Prostate gland (tissue), 2 donors: Measurements from ENCODE around the gene FAM200C. TPM values are rescaled to one million over a fixed set of nuclear protein-coding genes. Genes with fewer than 3 reads are reported as not detected.
"Not testable (repeated sequence)": the region's sequence is repeated elsewhere in the genome, so short reads cannot be mapped to it uniquely, and the experiment has no call there.

Experiments used
- DNase-seq: peaks from one replicate; pipeline ENCODE4 v3.0.0-alpha.2; 2019; ENCODE audit warnings: low spot score
- H3K27ac ChIP-seq, 2 donors: fragments of 200-600 bp; sonication (generic); 2 replicates each; pipeline ENCODE4 v1.5.1; 2017 to 2019
- H3K27me3 ChIP-seq: fragments of 200-600 bp; sonication (generic); replicated peaks from 2 replicates; pipeline ENCODE4 v1.5.1; 2019; ENCODE audit not compliant: insufficient read depth
- H3K36me3 ChIP-seq, 2 donors: fragments of 200-600 bp; sonication (generic); 1 replicate in 1 of 2; 2 replicates in 1 of 2; pipeline versions ENCODE4 v1.5.1 to v1.8.1; 2017 to 2019
- H3K4me1 ChIP-seq: fragments of 200-600 bp; sonication (generic); replicated peaks from 2 replicates; pipeline ENCODE4 v1.5.1; 2019
- H3K4me3 ChIP-seq, 2 donors: fragments of 200-600 bp; sonication (generic); 2 replicates each; pipeline ENCODE4 v1.5.1; 2017 to 2019
- H3K9me3 ChIP-seq: fragments of 200-600 bp; sonication (generic); 2 replicates; pipeline ENCODE4 v1.5.1; 2017
- CTCF ChIP-seq, 4 experiments: fragments of 200-600 bp in 2 of 4; fragments of 450-650 bp in 2 of 4; sonication (generic) in 2 of 4; IDR thresholded peaks; 1 replicate in 3 of 4; 2 replicates in 1 of 4; pipeline ENCODE4 v1.5.1; 2016 to 2019; ENCODE audit warnings: antibody characterized with exemption in 4 of 4, mild to moderate bottlenecking in 2 of 4, moderate library complexity in 2 of 4
- POLR2A ChIP-seq: fragments of 450-650 bp; IDR thresholded peaks from one replicate; pipeline ENCODE4 v1.6.1; 2016; ENCODE audit warnings: antibody characterized with exemption, mild to moderate bottlenecking
- POLR2AphosphoS5 ChIP-seq: sonication (generic); formaldehyde crosslinking; IDR thresholded peaks from one replicate; pipeline ENCODE4 v1.6.1; 2017; ENCODE audit warnings: antibody characterized with exemption
- WGBS: methylation state at CpG from one replicate; pipeline ENCODE4 v1.1.5; 2018; 5-methylcytosine and 5-hydroxymethylcytosine counted together
- intact Hi-C: fragments of 100-400 bp; cut with DNase I; formaldehyde crosslinking; loops from one replicate; pipeline ENCODE4 v1.14.2; 2022
- total RNA-seq, 2 donors: library from RNA; depleted of rRNA; stranded (reverse); fragments of >200 nt; gene quantifications; one replicate each; pipeline ENCODE4 v1.1.0, GENCODE V29; 2016

The FAM200C gene
- total RNA-seq, 2 donors from 2014 or later, result 6.3 to 8.6 TPM

- peak; percentile 32 for DNase-seq
- 6% methylated on average over 18 of the region's 18 CpGs for WGBS
- H3K4me1 ChIP-seq, result no peaks in the 10 kb centered on the region
- H3K36me3 ChIP-seq, result no peaks in the 10 kb centered on the region
- peak overlapping the region in 1 of 2 donors; percentile 16 for H3K4me3 ChIP-seq
- intact Hi-C loops, result no loop called here
- H3K27me3 ChIP-seq, result peaks cover 4% of the 10 kb centered on the region
- H3K9me3 ChIP-seq, result no peaks in the 10 kb centered on the region
- TF ChIP-seq POLR2A, result no peak
- no peak for TF ChIP-seq POLR2AphosphoS5
- peak in 3 of 4 experiments; percentile 42 to 58 (median 48) for TF ChIP-seq CTCF (IDR thresholded peaks at IDR 0.05)
- H3K27ac ChIP-seq, result no peak overlapping the region
Measured at GRCh38 chr5:160438316-160439204, 38.7 kb upstream of the FAM200C start.

GRCh38 chr5:160437271-160437670 lies 37.4 kb upstream of the FAM200C start:
- intact Hi-C loops, result no loop called here
- Histone ChIP-seq H3K27ac (no peak overlapping the region), H3K36me3 (no peaks in the 10 kb centered on the region), H3K9me3 (no peaks in the 10 kb centered on the region), H3K4me3 (no peak overlapping the region), H3K4me1 (no peaks in the 10 kb centered on the region), H3K27me3 (peaks cover 4% of the 10 kb centered on the region)
- no peak for DNase-seq
- no peak for TF ChIP-seq CTCF (IDR thresholded peaks at IDR 0.05)
- no peak for TF ChIP-seq POLR2AphosphoS5

GRCh38 chr5:160436661-160437060 lies 36.8 kb upstream of the FAM200C start:
- H3K9me3 ChIP-seq, H3K36me3 ChIP-seq, H3K27ac ChIP-seq, H3K4me1 ChIP-seq, H3K27me3 ChIP-seq, DNase-seq, intact Hi-C loops, H3K4me3 ChIP-seq: not testable (repeated sequence)
- 44% methylated on average over 6 of the region's 6 CpGs for WGBS

- H3K4me1 ChIP-seq, result no peaks in the 10 kb centered on the region
- H3K36me3 ChIP-seq, result no peaks in the 10 kb centered on the region
- intact Hi-C loops, result no loop called here
- DNase-seq, result no peak
- H3K4me3 ChIP-seq, result no peak overlapping the region
- H3K9me3 ChIP-seq, result no peaks in the 10 kb centered on the region
- no peak overlapping the region for H3K27ac ChIP-seq
- WGBS, result 94% methylated on average over 4 of the region's 4 CpGs
- TF ChIP-seq POLR2AphosphoS5, result no peak
- TF ChIP-seq CTCF (IDR thresholded peaks at IDR 0.05), result no peak
- TF ChIP-seq POLR2A, result no peak
- peaks cover 4% of the 10 kb centered on the region for H3K27me3 ChIP-seq
Measured at GRCh38 chr5:160436017-160436416, 36.2 kb upstream of the FAM200C start.

- DNase-seq, result no peak
- Histone ChIP-seq H3K9me3 (no peaks in the 10 kb centered on the region), H3K27me3 (peaks cover 4% of the 10 kb centered on the region), H3K36me3 (no peaks in the 10 kb centered on the region), H3K27ac (no peak overlapping the region), H3K4me3 (no peak overlapping the region), H3K4me1 (no peaks in the 10 kb centered on the region)
- no peak for TF ChIP-seq CTCF (IDR thresholded peaks at IDR 0.05)
- TF ChIP-seq POLR2AphosphoS5, result no peak
- WGBS, result 81% methylated on average over 1 of the region's 1 CpG
- intact Hi-C loops, result no loop called here
Measured at GRCh38 chr5:160435532-160435931, 35.7 kb upstream of the FAM200C start.
